ENCODE data around the gene ZNF597.

Gene ZNF597

DNA sequence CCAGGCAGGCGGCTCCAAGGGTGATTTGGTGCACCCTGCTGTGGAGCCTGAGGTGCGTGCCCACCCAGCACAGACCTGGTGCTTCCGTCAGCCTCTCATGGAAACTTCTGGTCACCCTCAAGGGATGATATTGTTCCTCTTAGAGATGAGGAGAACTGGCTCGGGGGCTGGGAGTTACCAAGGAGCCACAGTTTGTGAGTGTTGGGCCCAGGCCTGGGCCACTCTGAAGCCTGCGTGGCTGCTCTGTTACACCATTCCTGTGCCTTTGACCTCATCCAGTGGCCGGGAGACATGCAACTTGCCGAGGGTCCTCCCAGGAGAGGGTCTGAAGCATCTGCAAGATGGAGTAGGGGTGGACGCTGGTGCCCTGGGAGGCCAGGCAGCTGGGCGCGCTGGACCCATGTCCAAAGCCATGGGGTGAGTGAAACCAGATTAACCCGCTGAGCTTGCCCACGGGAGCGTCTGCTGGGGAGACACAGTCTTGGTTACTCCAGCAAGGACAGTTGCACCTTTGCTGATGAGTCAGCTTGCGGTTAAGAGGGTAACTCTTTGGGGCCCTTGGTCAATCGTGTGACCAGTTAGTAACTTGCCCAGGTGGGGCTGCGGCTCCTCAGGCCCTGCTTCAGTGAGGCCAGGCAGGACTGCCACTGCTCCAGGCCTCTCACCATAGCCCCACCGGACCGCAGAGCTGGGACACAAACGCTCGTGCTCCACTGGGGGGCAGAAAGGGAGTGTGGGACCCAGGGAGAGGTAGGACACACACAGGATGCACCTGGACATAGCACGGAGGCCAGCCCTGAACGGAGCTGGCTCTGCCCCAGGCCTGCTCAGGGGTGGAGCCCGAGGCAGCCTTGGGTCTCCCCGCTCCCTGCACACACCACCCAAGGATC, 44.5 kb upstream of the ZNF597 start:
- Histone ChIP-seq H3K27me3 (no peaks in the 10 kb centered on the region), H3K4me3 (ENCODE audit: low read depth in 1 of 2, low read length in 1 of 2) (no peak overlapping the region), H3K27ac (no peak overlapping the region), H3K9me3 (no peaks in the 10 kb centered on the region), H3K4me1 (ENCODE audit: control insufficient read depth in 1 of 2, insufficient read depth in 1 of 2, low read depth in 1 of 2, low read length in 1 of 2) (no peaks in the 10 kb centered on the region), H3K36me3 (peaks cover 54% of the 10 kb centered on the region)
- TF ChIP-seq, protein P1, sequence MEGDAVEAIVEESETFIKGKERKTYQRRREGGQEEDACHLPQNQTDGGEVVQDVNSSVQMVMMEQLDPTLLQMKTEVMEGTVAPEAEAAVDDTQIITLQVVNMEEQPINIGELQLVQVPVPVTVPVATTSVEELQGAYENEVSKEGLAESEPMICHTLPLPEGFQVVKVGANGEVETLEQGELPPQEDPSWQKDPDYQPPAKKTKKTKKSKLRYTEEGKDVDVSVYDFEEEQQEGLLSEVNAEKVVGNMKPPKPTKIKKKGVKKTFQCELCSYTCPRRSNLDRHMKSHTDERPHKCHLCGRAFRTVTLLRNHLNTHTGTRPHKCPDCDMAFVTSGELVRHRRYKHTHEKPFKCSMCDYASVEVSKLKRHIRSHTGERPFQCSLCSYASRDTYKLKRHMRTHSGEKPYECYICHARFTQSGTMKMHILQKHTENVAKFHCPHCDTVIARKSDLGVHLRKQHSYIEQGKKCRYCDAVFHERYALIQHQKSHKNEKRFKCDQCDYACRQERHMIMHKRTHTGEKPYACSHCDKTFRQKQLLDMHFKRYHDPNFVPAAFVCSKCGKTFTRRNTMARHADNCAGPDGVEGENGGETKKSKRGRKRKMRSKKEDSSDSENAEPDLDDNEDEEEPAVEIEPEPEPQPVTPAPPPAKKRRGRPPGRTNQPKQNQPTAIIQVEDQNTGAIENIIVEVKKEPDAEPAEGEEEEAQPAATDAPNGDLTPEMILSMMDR (IDR thresholded peaks at IDR 0.05) = no peak

DNA sequence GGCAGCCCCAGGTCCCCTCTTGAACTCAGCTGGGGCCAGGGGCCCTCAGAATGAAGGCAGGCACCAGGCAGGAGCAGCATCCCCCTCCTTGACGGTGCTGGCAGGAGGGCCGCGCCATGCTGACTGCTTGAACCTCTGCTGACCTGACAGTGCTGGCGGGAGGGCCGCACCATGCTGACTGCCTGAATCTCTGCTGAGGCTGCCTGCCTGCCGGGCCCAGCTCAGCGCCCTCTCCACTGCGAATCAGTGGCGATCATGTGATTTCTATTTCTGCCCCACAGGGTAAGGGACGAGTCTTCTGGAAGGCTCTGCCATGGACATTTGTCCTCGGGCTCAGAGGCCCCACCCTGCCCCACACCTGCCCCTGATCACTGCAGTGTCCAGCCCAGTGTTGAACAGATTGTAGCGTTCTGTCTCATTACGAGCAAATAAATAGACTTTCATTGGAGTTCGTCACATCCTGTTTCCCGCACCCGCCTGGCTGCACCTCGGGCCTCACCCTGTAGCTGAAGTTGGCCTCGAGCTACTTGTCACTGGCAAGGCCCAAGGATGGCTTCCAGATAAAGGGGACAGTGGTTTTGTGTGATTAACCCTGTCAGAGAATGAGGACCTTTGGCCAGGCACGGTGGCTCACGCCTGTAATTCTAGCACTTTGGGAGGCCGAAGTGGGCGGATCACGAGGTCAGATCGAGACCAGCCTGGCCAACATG, 43.4 kb upstream of the ZNF597 start:
- Histone ChIP-seq H3K4me3 (ENCODE audit: low read depth in 1 of 2, low read length in 1 of 2) (no peak overlapping the region), H3K9me3 (no peaks in the 10 kb centered on the region), H3K27me3 (no peaks in the 10 kb centered on the region), H3K36me3 (peaks cover 65% of the 10 kb centered on the region), H3K4me1 (ENCODE audit: control insufficient read depth in 1 of 2, insufficient read depth in 1 of 2, low read depth in 1 of 2, low read length in 1 of 2) (no peaks in the 10 kb centered on the region), H3K27ac (no peak overlapping the region)
- TF ChIP-seq, protein P1 (IDR thresholded peaks at IDR 0.05) = no peak

DNA sequence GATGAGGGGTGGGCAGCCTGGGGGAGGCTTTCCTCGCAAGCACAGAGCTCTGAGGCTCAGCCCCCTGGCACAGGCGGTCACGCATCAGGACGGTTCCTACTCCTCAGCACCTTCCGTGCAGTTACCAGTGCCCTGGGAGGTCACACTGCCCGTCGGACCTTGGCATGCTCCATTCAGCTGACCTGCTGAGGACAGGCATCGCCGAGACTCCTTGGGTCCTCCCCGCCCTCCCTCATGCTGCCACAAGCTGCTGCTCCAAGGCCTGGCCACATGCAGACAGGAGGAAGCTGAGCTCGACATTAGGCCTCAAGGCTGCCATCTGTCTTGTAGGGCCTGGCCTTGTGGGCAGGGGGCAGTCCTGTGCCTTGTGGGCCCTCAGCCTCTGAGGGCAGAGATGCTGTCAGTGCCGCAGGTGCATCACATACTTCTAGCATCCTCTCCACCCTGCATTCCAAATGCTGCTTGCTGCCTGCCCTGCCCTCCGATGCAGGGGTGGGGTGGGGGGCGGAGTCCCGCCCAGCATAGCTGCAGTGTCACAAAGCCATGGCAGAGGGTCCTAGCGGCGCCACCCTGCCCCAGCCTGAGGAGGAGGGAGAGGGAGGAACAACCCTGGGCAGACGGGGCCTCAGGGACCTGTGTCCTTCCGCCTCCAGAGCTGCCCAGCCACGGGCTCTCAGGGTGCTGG, 42.7 kb upstream of the ZNF597 start:
- peaks cover 72% of the 10 kb centered on the region for H3K36me3 ChIP-seq
- H3K27me3 ChIP-seq = no peaks in the 10 kb centered on the region
- H3K4me3 ChIP-seq (ENCODE audit: low read depth in 1 of 2, low read length in 1 of 2) = no peak overlapping the region
- TF ChIP-seq, protein P1 (IDR thresholded peaks at IDR 0.05) = no peak
- H3K27ac ChIP-seq = no peak overlapping the region
- H3K4me1 ChIP-seq (ENCODE audit: control insufficient read depth in 1 of 2, insufficient read depth in 1 of 2, low read depth in 1 of 2, low read length in 1 of 2) = no peaks in the 10 kb centered on the region
- H3K9me3 ChIP-seq = no peaks in the 10 kb centered on the region

DNA sequence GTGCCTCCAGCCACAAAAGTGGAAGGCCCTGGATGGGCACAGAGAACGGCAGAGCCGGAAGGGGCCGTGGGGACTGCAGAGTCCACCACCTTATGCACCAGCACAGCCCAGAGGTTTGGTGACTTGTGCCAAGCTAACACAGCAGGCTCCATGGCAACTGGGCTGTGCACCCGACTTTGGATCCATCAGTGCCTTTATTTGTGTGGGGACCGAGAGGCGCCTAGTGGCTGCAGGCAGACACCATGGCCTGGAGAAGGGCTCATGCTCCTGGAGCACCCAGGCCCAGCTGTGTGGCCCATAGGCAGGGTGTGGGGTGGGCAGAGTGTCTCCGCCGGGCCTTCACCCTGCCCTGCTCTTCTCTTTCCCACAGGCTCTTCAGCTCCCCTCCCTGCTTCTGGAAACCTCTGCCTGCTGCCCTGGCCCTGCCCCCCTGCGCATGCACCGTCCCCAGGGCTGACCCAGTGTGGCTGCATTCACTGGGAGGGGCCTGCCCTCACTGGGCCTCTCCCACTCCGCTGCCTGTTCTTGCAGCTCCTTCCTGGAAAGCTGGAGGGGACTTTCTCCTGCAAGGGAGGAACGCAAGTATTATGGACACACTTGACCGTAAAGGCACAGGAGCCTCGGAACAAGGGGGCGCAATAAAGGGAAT, 41.9 kb upstream of the ZNF597 start:
- no peaks in the 10 kb centered on the region for H3K27me3 ChIP-seq
- H3K27ac ChIP-seq = no peak overlapping the region
- H3K36me3 ChIP-seq = peaks cover 79% of the 10 kb centered on the region
- H3K9me3 ChIP-seq = no peaks in the 10 kb centered on the region
- no peaks in the 10 kb centered on the region for H3K4me1 ChIP-seq (ENCODE audit: control insufficient read depth in 1 of 2, insufficient read depth in 1 of 2, low read depth in 1 of 2, low read length in 1 of 2)
- H3K4me3 ChIP-seq (ENCODE audit: low read depth in 1 of 2, low read length in 1 of 2) = no peak overlapping the region
- TF ChIP-seq, protein P1 (IDR thresholded peaks at IDR 0.05) = no peak

Measured in neutrophil (primary cell).